ENCODE measurements around the gene KCND3. TPM values are rescaled to one million over a fixed set of nuclear protein-coding genes. Genes with fewer than 3 reads are reported as not detected.

The KCND3 gene
- total and polyA plus RNA-seq, 2 of the 4 experiments (the other 2 are of a cell fraction) = under 0.01 to 0.03 TPM

DNA sequence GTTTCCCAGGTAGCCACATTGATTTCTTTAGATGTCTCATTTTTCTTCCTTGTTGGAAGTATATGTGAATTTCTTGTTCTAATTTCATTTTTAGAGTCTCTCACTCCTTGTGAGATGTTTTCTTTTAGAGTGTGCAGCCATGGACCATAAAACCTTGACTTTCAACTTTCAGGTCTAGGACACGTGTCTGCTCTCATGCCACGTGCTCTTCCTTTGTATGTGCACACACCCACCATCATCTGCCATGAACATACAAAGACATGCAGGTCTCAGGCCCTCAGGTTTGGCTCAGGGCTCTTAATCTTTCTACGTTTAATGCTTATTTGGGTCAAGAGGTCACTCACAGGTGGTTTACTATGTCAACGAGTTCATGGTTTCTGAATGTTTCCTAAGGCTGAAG lies 163.2 kb downstream of the KCND3 start:
- Histone ChIP-seq H4K8ac (ENCODE audit: low read depth in 2 of 2, low read length in 2 of 2) (no peak overlapping the region), H2AK9ac (replicated peaks; ENCODE audit: low read depth, low read length, poor library complexity) (no peak overlapping the region), H3K27me3 (ENCODE audit: control insufficient read depth, insufficient read depth, low read length) (no peaks in the 10 kb centered on the region; the same call in 1 of the 2 replicates), H3K9ac (ENCODE audit: low read depth, low read length) (no peak overlapping the region), H3K4ac (ENCODE audit: low read depth, low read length) (no peak overlapping the region), H3K27ac (ENCODE audit: insufficient read depth, low read length) (no peak overlapping the region), H2AK5ac (ENCODE audit: low read depth, low read length) (no peak overlapping the region), H3K23ac (ENCODE audit: low read depth, low read length) (no peak overlapping the region), H3K4me3 (ENCODE audit: insufficient read depth, low read depth, low read length) (no peak overlapping the region), H2AFZ (replicated peaks; ENCODE audit: low read length, poor library complexity) (no peak overlapping the region), H3K18ac (ENCODE audit: low read depth, low read length) (no peak overlapping the region), H3K9me3 (ENCODE audit: control insufficient read depth, insufficient read depth, low read length) (no peaks in the 10 kb centered on the region), H3K56ac (ENCODE audit: extremely low read depth, insufficient read depth, low read length) (no peak overlapping the region), H2BK15ac (ENCODE audit: low read depth, low read length) (no peak overlapping the region), H3K36me3 (ENCODE audit: control insufficient read depth, insufficient read depth, low read length) (no peaks in the 10 kb centered on the region), H3K14ac (replicated peaks; ENCODE audit: low read depth, low read length) (no peak overlapping the region), H3K9me1 (ENCODE audit: insufficient read depth, low read length) (no peaks in the 10 kb centered on the region), H3K4me2 (ENCODE audit: low read depth, low read length) (no peak overlapping the region), H2BK20ac (ENCODE audit: low read depth, low read length) (no peak overlapping the region), H3K4me1 (ENCODE audit: control insufficient read depth, insufficient read depth, low read length) (no peaks in the 10 kb centered on the region), H3K79me1 (ENCODE audit: low read depth in 1 of 2, low read length in 2 of 2) (no peaks in the 10 kb centered on the region), H4K91ac (ENCODE audit: insufficient read depth, low read depth, low read length) (no peak overlapping the region), H2BK5ac (ENCODE audit: low read depth, low read length, poor library complexity, severe bottlenecking) (no peak overlapping the region), H4K5ac (ENCODE audit: low read depth, low read length) (no peak overlapping the region), H4K20me1 (ENCODE audit: insufficient read depth, low read length) (no peaks in the 10 kb centered on the region), H2BK120ac (ENCODE audit: low read depth, low read length) (no peak overlapping the region)
- no peak for ATAC-seq (ENCODE audit: low read depth)
- in situ Hi-C loops (cut with MboI; ENCODE audit: low sequenced_read_pairs) = no loop called here
- no CpG with 5 or more reads among the region's 4 CpGs for WGBS, 2 experiments (ENCODE audit: extremely low coverage in 2 of 2, insufficient read length in 1 of 2)
- DNase-seq = no peak
- CTCF ChIA-PET = interaction anchor here (1.3 kb wide), 1 partner anchor 9 kb away, joined by 3 read pairs; no protein-coding TSS in a partner anchor
- TF ChIP-seq, protein P1, sequence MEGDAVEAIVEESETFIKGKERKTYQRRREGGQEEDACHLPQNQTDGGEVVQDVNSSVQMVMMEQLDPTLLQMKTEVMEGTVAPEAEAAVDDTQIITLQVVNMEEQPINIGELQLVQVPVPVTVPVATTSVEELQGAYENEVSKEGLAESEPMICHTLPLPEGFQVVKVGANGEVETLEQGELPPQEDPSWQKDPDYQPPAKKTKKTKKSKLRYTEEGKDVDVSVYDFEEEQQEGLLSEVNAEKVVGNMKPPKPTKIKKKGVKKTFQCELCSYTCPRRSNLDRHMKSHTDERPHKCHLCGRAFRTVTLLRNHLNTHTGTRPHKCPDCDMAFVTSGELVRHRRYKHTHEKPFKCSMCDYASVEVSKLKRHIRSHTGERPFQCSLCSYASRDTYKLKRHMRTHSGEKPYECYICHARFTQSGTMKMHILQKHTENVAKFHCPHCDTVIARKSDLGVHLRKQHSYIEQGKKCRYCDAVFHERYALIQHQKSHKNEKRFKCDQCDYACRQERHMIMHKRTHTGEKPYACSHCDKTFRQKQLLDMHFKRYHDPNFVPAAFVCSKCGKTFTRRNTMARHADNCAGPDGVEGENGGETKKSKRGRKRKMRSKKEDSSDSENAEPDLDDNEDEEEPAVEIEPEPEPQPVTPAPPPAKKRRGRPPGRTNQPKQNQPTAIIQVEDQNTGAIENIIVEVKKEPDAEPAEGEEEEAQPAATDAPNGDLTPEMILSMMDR (conservative IDR thresholded peaks at IDR 0.05; ENCODE audit: low read depth, low read length) = no peak
- TF ChIP-seq RAD21 (IDR thresholded peaks at IDR 0.05; ENCODE audit: low read length) (no peak), CHD1 (IDR thresholded peaks at IDR 0.05; ENCODE audit: low read depth, low read length) (no peak), MAZ (IDR thresholded peaks at IDR 0.05; ENCODE audit: borderline replicate concordance, low read depth, low read length) (no peak), MAFK (IDR thresholded peaks at IDR 0.05; ENCODE audit: low read depth, low read length) (no peak), POLR2A (IDR thresholded peaks at IDR 0.05; ENCODE audit: low read depth, low read length) (no peak), NFE2L2 (IDR thresholded peaks at IDR 0.05; ENCODE audit: low read depth, low read length) (no peak), MXI1 (IDR thresholded peaks at IDR 0.05; ENCODE audit: borderline replicate concordance, low read depth, low read length) (no peak), SMC3 (IDR thresholded peaks at IDR 0.05; ENCODE audit: low read depth, low read length) (no peak), RCOR1 (IDR thresholded peaks at IDR 0.05; ENCODE audit: insufficient replicate concordance, low read length) (no peak), RFX5 (IDR thresholded peaks at IDR 0.05; ENCODE audit: low read depth, low read length) (no peak), FOS (IDR thresholded peaks at IDR 0.05; ENCODE audit: low read depth, low read length) (no peak), CEBPB (IDR thresholded peaks at IDR 0.05; ENCODE audit: low read depth, low read length) (no peak), BHLHE40 (IDR thresholded peaks at IDR 0.05; ENCODE audit: low read depth, low read length) (no peak)
- TF ChIP-seq, protein P2, sequence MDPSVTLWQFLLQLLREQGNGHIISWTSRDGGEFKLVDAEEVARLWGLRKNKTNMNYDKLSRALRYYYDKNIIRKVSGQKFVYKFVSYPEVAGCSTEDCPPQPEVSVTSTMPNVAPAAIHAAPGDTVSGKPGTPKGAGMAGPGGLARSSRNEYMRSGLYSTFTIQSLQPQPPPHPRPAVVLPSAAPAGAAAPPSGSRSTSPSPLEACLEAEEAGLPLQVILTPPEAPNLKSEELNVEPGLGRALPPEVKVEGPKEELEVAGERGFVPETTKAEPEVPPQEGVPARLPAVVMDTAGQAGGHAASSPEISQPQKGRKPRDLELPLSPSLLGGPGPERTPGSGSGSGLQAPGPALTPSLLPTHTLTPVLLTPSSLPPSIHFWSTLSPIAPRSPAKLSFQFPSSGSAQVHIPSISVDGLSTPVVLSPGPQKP (IDR thresholded peaks at IDR 0.05; ENCODE audit: borderline replicate concordance, low read depth, low read length) = no peak
- TF ChIP-seq, protein P3, sequence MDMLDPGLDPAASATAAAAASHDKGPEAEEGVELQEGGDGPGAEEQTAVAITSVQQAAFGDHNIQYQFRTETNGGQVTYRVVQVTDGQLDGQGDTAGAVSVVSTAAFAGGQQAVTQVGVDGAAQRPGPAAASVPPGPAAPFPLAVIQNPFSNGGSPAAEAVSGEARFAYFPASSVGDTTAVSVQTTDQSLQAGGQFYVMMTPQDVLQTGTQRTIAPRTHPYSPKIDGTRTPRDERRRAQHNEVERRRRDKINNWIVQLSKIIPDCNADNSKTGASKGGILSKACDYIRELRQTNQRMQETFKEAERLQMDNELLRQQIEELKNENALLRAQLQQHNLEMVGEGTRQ (IDR thresholded peaks at IDR 0.05; ENCODE audit: low read depth, low read length) = no peak
- intact Hi-C loops (cut with micrococcal nuclease) = no loop called here
- dilution Hi-C loops (cut with HindIII; ENCODE audit: low sequenced_read_pairs, unreplicated experiment) = no loop called here
- POLR2A ChIA-PET (ENCODE audit: unreplicated experiment) = no interaction called here
- BruUV-seq (replicated peaks) = no TSS peak

Measured in IMR-90 (cell line).